ENCODE data around the gene SEMA4B. TPM values are rescaled to one million over a fixed set of nuclear protein-coding genes. Genes with fewer than 3 reads are reported as not detected.

SEMA4B gene
- total and polyA plus RNA-seq, 2 of the 8 experiments (the other 6 are each of a cell fraction or from before 2014, with no cell fraction given) = 42.7 to 43.0 TPM

DNA sequence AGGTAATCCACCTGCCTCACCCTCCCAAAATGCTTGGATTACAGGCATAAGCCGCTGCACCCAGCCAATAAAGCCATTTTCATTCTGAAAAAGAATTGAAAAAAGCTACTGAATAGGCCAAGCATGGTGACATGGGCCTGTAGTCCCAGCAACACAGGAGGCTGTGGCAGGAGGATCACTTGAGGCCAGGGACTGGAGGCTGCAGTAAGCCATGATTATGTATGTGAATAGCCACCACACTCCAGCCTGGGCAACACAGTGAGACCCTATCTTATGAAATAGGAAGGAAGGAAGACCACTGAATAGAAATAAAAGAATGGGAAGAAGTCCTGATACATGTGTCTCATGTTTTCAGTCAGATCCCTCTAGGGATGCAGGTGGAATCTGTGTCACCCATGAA is 36.0 kb upstream of the SEMA4B start (continued):
- TF ChIP-seq SAP30 (IDR thresholded peaks at IDR 0.05; ENCODE audit: insufficient read depth, insufficient replicate concordance, low read length) = no peak
